Liver (tissue), 9 donors: ENCODE measurements around the gene SCYL3. TPM values are rescaled to one million over a fixed set of nuclear protein-coding genes. Genes with fewer than 3 reads are reported as not detected.
"Not testable (repeated sequence)": the region's sequence is repeated elsewhere in the genome, so short reads cannot be mapped to it uniquely, and the experiment has no call there.

ENCODE experiments used
- DNase-seq: peaks from one replicate; pipeline ENCODE4 v3.0.0-alpha.2; 2017; ENCODE audit warnings: low spot score
- H3K27ac ChIP-seq, 2 donors: one replicate each; pipeline ENCODE4 v1.7.0; 2013; ENCODE audit warnings: inconsistent platforms in 2 of 2, low read length in 2 of 2, control low read depth in 1 of 2, low read depth in 1 of 2, mild to moderate bottlenecking in 1 of 2
- H3K27me3 ChIP-seq, 4 donors: one replicate each; pipeline versions ENCODE4 v1.6.1 to v1.7.0; 2013; ENCODE audit warnings: low read length in 3 of 4, inconsistent platforms in 1 of 4, mild to moderate bottlenecking in 1 of 4, moderate library complexity in 1 of 4; ENCODE audit not compliant: control insufficient read depth in 4 of 4, insufficient read depth in 4 of 4
- H3K36me3 ChIP-seq, 4 donors: one replicate each; pipeline versions ENCODE4 v1.6.1 to v1.7.0; 2013; ENCODE audit warnings: low read length in 3 of 4, mild to moderate bottlenecking in 3 of 4, low read depth in 1 of 4, moderate library complexity in 1 of 4; ENCODE audit not compliant: control insufficient read depth in 4 of 4, insufficient read depth in 3 of 4
- H3K4me1 ChIP-seq, 4 donors: one replicate each; pipeline versions ENCODE4 v1.6.1 to v1.7.0; 2013; ENCODE audit warnings: low read length in 3 of 4, mild to moderate bottlenecking in 3 of 4, moderate library complexity in 1 of 4; ENCODE audit not compliant: control insufficient read depth in 4 of 4, insufficient read depth in 4 of 4
- H3K4me3 ChIP-seq, 3 donors: one replicate each; pipeline versions ENCODE4 v1.6.1 to v1.7.0; 2013; ENCODE audit warnings: low read length in 3 of 3, control low read depth in 1 of 3, low read depth in 1 of 3, mild to moderate bottlenecking in 1 of 3
- H3K9ac ChIP-seq, 2 donors: one replicate each; pipeline ENCODE4 v1.7.0; 2013; ENCODE audit warnings: low read length in 2 of 2, mild to moderate bottlenecking in 2 of 2, moderate library complexity in 2 of 2, control low read depth in 1 of 2, low read depth in 1 of 2
- H3K9me3 ChIP-seq, 4 donors: one replicate each; pipeline versions ENCODE4 v1.6.1 to v1.7.0; 2013; ENCODE audit warnings: low read length in 3 of 4; ENCODE audit not compliant: control insufficient read depth in 4 of 4
- CTCF ChIP-seq: fragments of 150-350 bp; IDR thresholded peaks from 2 replicates; pipeline ENCODE4 v1.5.1; 2017; ENCODE audit warnings: improper control_type of control experiment, low read depth, low read length; ENCODE audit not compliant: missing input control
- FOXA2 ChIP-seq: IDR thresholded peaks from 2 replicates; pipeline ENCODE4 v1.6.1; 2016; ENCODE audit warnings: antibody characterized with exemption
- GABPA ChIP-seq, 2 donors: IDR thresholded peaks in 1 of 2; conservative IDR thresholded peaks in 1 of 2; 2 replicates each; pipeline ENCODE4 v1.6.1; 2016; ENCODE audit warnings: antibody characterized with exemption in 2 of 2, mild to moderate bottlenecking in 1 of 2, moderate library complexity in 1 of 2
- HNF4A ChIP-seq, 2 donors: conservative IDR thresholded peaks; 2 replicates each; pipeline ENCODE4 v1.6.1; 2016; ENCODE audit warnings: antibody characterized with exemption in 2 of 2, mild to moderate bottlenecking in 2 of 2
- HNF4G ChIP-seq: IDR thresholded peaks from 2 replicates; pipeline ENCODE4 v1.6.1; 2016; ENCODE audit warnings: antibody characterized with exemption
- MAX ChIP-seq: IDR thresholded peaks from 2 replicates; pipeline ENCODE4 v1.6.1; 2016; ENCODE audit warnings: antibody characterized with exemption
- RAD21 ChIP-seq, 2 donors: IDR thresholded peaks; 2 replicates each; pipeline ENCODE4 v1.6.1; 2016; ENCODE audit warnings: antibody characterized with exemption in 2 of 2, mild to moderate bottlenecking in 2 of 2
- REST ChIP-seq: IDR thresholded peaks from 2 replicates; pipeline ENCODE4 v1.6.1; 2016; ENCODE audit warnings: antibody characterized with exemption, mild to moderate bottlenecking
- SP1 ChIP-seq: IDR thresholded peaks from 2 replicates; pipeline ENCODE4 v1.6.1; 2018; ENCODE audit warnings: antibody characterized with exemption, mild to moderate bottlenecking
- ZBTB33 ChIP-seq: IDR thresholded peaks from 2 replicates; pipeline ENCODE4 v1.6.1; 2016; ENCODE audit warnings: antibody characterized with exemption
- WGBS: extraction: QIAGEN DNeasy Blood & Tissue Kit; methylation state at CpG from one replicate; pipeline ENCODE4 v1.1.7; 2013; 5-methylcytosine and 5-hydroxymethylcytosine counted together
- polyA plus RNA-seq, 2 donors: library from polyadenylated mRNA; stranded (reverse) in 1 of 2; unstranded in 1 of 2; fragments of 200-250 nt in 1 of 2; fragments of >200 nt in 1 of 2; fragmentation: Nextera tagmentation in 1 of 2; extraction: Ambion mirVana in 1 of 2; gene quantifications; one replicate each; pipeline versions ENCODE4 v1.2.1 to v1.2.3, GENCODE V29; 2013 to 2015
- total RNA-seq, 2 donors: library from RNA; depleted of rRNA; stranded (reverse); fragments of >200 nt; gene quantifications; one replicate each; pipeline ENCODE4 v1.2.3, GENCODE V29; 2014
- donor health status: healthy.
- donor health status: healthy.
- donor health status: healthy.
- donor health status: healthy.
- donor health status: healthy.

The SCYL3 gene
- total and polyA plus RNA-seq, 4 donors: 4.0 to 12.2 (median 6.1) TPM

GRCh38 chr1:169866577-169866976 is 27.1 kb downstream of the SCYL3 start:
- Histone ChIP-seq H3K9me3 (no peaks in the 10 kb centered on the region), H3K4me3 (no peak overlapping the region), H3K9ac (no peak overlapping the region), H3K36me3 (peaks cover 11 to 89% (median 65%) of the 10 kb centered on the region in 4 donors), H3K4me1 (no peaks in the 10 kb centered on the region), H3K27me3 (no peaks in the 10 kb centered on the region), H3K27ac (no peak overlapping the region)
- no peak for TF ChIP-seq CTCF
- no peak for TF ChIP-seq FOXA2
- no peak for TF ChIP-seq SP1
- no peak for TF ChIP-seq RAD21 (IDR thresholded peaks at IDR 0.05)
- TF ChIP-seq HNF4G: no peak
- TF ChIP-seq ZBTB33: no peak
- TF ChIP-seq MAX: no peak
- no peak for TF ChIP-seq GABPA (IDR thresholded peaks at IDR 0.05 in 1 of 2, conservative IDR thresholded peaks at IDR 0.05 in 1 of 2)
- TF ChIP-seq REST: no peak
- 93% methylated on average over 2 of the region's 2 CpGs for WGBS
- DNase-seq: no peak

- 95% methylated on average over 10 of the region's 10 CpGs for WGBS
- H3K9ac ChIP-seq, H3K27me3 ChIP-seq, H3K4me1 ChIP-seq, H3K4me3 ChIP-seq, H3K27ac ChIP-seq, H3K9me3 ChIP-seq, DNase-seq: not testable (repeated sequence)
- H3K36me3 ChIP-seq: peaks cover 9 to 92% (median 69%) of the 10 kb centered on the region in 4 donors
These were observed 29.2 kb downstream of the SCYL3 start for GRCh38 chr1:169864531-169864930.

GRCh38 chr1:169860750-169861149 is 32.9 kb downstream of the SCYL3 start:
- no peak for TF ChIP-seq HNF4A (conservative IDR thresholded peaks at IDR 0.05)
- TF ChIP-seq CTCF: no peak
- no peak for TF ChIP-seq ZBTB33
- no peak for TF ChIP-seq HNF4G
- no peak for TF ChIP-seq REST
- H3K4me3 ChIP-seq: no peak overlapping the region
- no peaks in the 10 kb centered on the region for H3K9me3 ChIP-seq
- H3K9ac ChIP-seq: no peak overlapping the region
- H3K36me3 ChIP-seq: peaks cover 6 to 83% (median 54%) of the 10 kb centered on the region in 4 donors
- no peaks in the 10 kb centered on the region for H3K27me3 ChIP-seq
- DNase-seq: no peak
- no peaks in the 10 kb centered on the region for H3K4me1 ChIP-seq
- H3K27ac ChIP-seq: no peak overlapping the region
